Activated CD8-positive, alpha-beta memory T cell treated with anti-CD3 and anti-CD28 coated beads, Interleukin-2, amount 50 U/mL, for 4 hours (primary cell): Measurements from ENCODE around the gene UBE2D4.
"Not testable (repeated sequence)": the region's sequence is repeated elsewhere in the genome, so short reads cannot be mapped to it uniquely, and the experiment has no call there.

Experiments
- DNase-seq: peaks from one replicate; pipeline ENCODE4 v3.0.0-alpha.2; 2020

UBE2D4 gene

GRCh38 chr7:43925984-43926797, at the start of gene UBE2D4:
TSS of gene UBE2D4 (plus strand) at chr7:43926436. CDS start at chr7:43926533, 97 bp downstream.
- peak; percentile 91 for DNase-seq

- no peak for DNase-seq
These were observed 49.1 kb upstream of the UBE2D4 start for GRCh38 chr7:43876976-43877745.

- no peak for DNase-seq
These were observed 48.0 kb upstream of the UBE2D4 start for GRCh38 chr7:43877968-43878864.

- no peak for DNase-seq
These were observed 47.4 kb upstream of the UBE2D4 start for GRCh38 chr7:43878867-43879266.

- no peak for DNase-seq
These were observed 46.8 kb upstream of the UBE2D4 start for GRCh38 chr7:43879477-43879876.

- DNase-seq = no peak
These were observed 45.6 kb upstream of the UBE2D4 start for GRCh38 chr7:43880596-43880995.

- DNase-seq = no peak
These were observed 42.0 kb upstream of the UBE2D4 start for GRCh38 chr7:43884209-43884608.

- DNase-seq = no peak
These were observed 41.6 kb upstream of the UBE2D4 start for GRCh38 chr7:43884617-43885016.

GRCh38 chr7:43888993-43889945, 37.0 kb upstream of the UBE2D4 start:
- no peak for DNase-seq

GRCh38 chr7:43890468-43890867, 35.8 kb upstream of the UBE2D4 start:
- no peak for DNase-seq

- no peak for DNase-seq
These were observed 34.9 kb upstream of the UBE2D4 start for GRCh38 chr7:43891069-43891955.

GRCh38 chr7:43895847-43896415, 30.3 kb upstream of the UBE2D4 start:
- no peak for DNase-seq

- DNase-seq = not testable (repeated sequence)
These were observed 27.7 kb upstream of the UBE2D4 start for GRCh38 chr7:43898571-43898970.

GRCh38 chr7:43902542-43903054, 23.6 kb upstream of the UBE2D4 start:
- no peak for DNase-seq

- DNase-seq = no peak
These were observed 21.6 kb upstream of the UBE2D4 start for GRCh38 chr7:43904533-43905208.

GRCh38 chr7:43905209-43905946, 20.9 kb upstream of the UBE2D4 start:
- DNase-seq = no peak

- peak; percentile 18 for DNase-seq
These were observed 20.3 kb upstream of the UBE2D4 start for GRCh38 chr7:43905956-43906330.

- peak; percentile 59 for DNase-seq
These were observed 19.8 kb upstream of the UBE2D4 start, which contains the start of gene URGCP for GRCh38 chr7:43906331-43907010. TSS of gene URGCP (minus strand) at chr7:43906596. CDS start at chr7:43906575, 21 bp downstream.
